Stomach smooth muscle (tissue), 2 donors: Measurements from ENCODE around the gene TCF4.

Source experiments
- H3K27ac ChIP-seq: one replicate; pipeline ENCODE4 v1.7.0; 2013; ENCODE audit warnings: mild to moderate bottlenecking, low read length, inconsistent platforms
- H3K27me3 ChIP-seq, 2 donors: one replicate each; pipeline ENCODE4 v1.7.0; 2013; ENCODE audit warnings: low read length in 2 of 2; ENCODE audit not compliant: insufficient read depth in 2 of 2, control insufficient read depth in 1 of 2
- H3K36me3 ChIP-seq, 2 donors: one replicate each; pipeline ENCODE4 v1.7.0; 2013; ENCODE audit warnings: low read length in 2 of 2; ENCODE audit not compliant: control insufficient read depth in 2 of 2, insufficient read depth in 2 of 2
- H3K4me1 ChIP-seq: one replicate; pipeline ENCODE4 v1.7.0; 2013; ENCODE audit warnings: low read length; ENCODE audit not compliant: control insufficient read depth, insufficient read depth
- H3K4me3 ChIP-seq, 2 donors: one replicate each; pipeline ENCODE4 v1.7.0; 2013; ENCODE audit warnings: low read length in 2 of 2
- H3K9ac ChIP-seq, 2 donors: one replicate each; pipeline ENCODE4 v1.7.0; 2013; ENCODE audit warnings: low read length in 2 of 2, mild to moderate bottlenecking in 1 of 2
- H3K9me3 ChIP-seq, 2 donors: one replicate each; pipeline ENCODE4 v1.7.0; 2013; ENCODE audit warnings: low read length in 2 of 2; ENCODE audit not compliant: control insufficient read depth in 2 of 2
- donor health status: healthy.
- donor health status: Pancreatic carcinoma.

TCF4 gene

GRCh38 chr18:55440988-55441387 lies 147.0 kb downstream of the TCF4 start:
- no peaks in the 10 kb centered on the region for H3K27me3 ChIP-seq
- H3K9ac ChIP-seq, result no peak overlapping the region
- no peak overlapping the region for H3K4me3 ChIP-seq
- H3K4me1 ChIP-seq, result no peaks in the 10 kb centered on the region
- no peaks in the 10 kb centered on the region for H3K36me3 ChIP-seq
- no peak overlapping the region for H3K27ac ChIP-seq
- H3K9me3 ChIP-seq, result peaks cover 2 to 3% of the 10 kb centered on the region in 2 donors

DNA sequence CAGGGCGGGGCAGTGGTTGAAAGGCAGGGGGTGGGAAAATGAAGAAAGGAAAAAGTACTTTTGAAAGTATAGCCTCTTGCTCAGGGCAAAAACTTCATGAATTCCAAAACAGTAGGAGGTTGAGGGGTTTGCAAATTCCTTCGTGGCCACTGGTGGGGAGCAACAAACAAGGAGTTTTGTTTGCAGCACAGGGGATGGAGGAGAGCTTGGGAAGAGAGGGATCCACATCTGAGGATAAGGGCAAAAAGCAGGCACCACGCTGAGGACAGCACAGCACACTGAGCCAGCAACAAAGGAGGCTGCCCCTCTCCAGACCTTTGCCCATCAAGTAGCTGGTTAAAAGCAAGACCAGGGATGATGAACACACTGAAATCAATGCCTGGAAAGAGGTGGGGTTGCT lies 148.9 kb downstream of the TCF4 start:
- H3K9ac ChIP-seq, result no peak overlapping the region
- no peaks in the 10 kb centered on the region for H3K27me3 ChIP-seq
- no peak overlapping the region for H3K27ac ChIP-seq
- H3K36me3 ChIP-seq, result no peaks in the 10 kb centered on the region
- H3K4me1 ChIP-seq, result no peaks in the 10 kb centered on the region
- H3K9me3 ChIP-seq, result no peaks in the 10 kb centered on the region
- H3K4me3 ChIP-seq, result no peak overlapping the region

DNA sequence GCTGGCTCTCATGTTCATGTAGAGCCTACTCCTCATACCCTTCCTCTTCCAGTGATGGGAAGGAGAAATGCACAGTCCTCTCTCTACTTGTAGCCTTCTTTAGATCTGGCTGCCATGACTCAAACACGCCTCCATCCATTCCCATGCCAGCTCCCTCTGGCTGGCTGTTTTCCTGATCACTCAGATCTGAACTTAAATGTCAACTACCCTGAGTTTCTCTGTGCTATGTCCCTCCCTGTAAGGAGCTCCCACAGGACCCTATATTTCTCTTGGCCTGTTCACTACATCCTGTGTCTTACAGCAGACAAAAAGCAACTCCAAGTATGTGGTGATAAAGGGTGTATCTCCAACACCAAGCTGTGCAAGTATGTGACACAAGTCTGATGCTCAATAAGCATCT lies 152.4 kb downstream of the TCF4 start:
- no peak overlapping the region for H3K27ac ChIP-seq
- H3K4me1 ChIP-seq, result no peaks in the 10 kb centered on the region
- no peaks in the 10 kb centered on the region for H3K9me3 ChIP-seq
- H3K4me3 ChIP-seq, result no peak overlapping the region
- H3K9ac ChIP-seq, result no peak overlapping the region
- H3K27me3 ChIP-seq, result no peaks in the 10 kb centered on the region
- H3K36me3 ChIP-seq, result no peaks in the 10 kb centered on the region

- no peak overlapping the region for H3K4me3 ChIP-seq
- H3K9me3 ChIP-seq, result no peaks in the 10 kb centered on the region
- H3K27ac ChIP-seq, result no peak overlapping the region
- H3K9ac ChIP-seq, result no peak overlapping the region
- H3K27me3 ChIP-seq, result no peaks in the 10 kb centered on the region
- no peaks in the 10 kb centered on the region for H3K4me1 ChIP-seq
- no peaks in the 10 kb centered on the region for H3K36me3 ChIP-seq
Observed at GRCh38 chr18:55433648-55434047, 154.3 kb downstream of the TCF4 start.

DNA sequence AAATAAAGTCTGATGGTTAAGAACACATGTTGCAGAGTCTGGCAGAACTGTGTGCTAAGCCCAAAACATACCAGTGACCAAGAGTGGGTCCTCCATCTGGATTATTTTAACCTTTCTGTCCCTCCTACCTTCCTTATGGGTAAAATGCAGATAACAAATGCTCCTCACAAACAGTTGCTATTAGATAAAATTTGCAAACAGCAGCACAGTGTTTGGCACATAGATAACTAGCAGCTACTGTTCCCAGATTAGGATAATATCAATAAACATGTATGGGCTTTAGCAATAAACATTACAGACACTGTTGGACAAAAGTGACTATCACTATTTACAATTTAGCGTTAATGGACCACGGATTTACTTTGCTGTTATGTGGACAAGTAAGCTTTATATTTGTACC lies 154.9 kb downstream of the TCF4 start:
- H3K9ac ChIP-seq, result no peak overlapping the region
- no peaks in the 10 kb centered on the region for H3K36me3 ChIP-seq
- H3K27ac ChIP-seq, result no peak overlapping the region
- H3K4me1 ChIP-seq, result no peaks in the 10 kb centered on the region
- H3K9me3 ChIP-seq, result no peaks in the 10 kb centered on the region
- H3K4me3 ChIP-seq, result no peak overlapping the region
- H3K27me3 ChIP-seq, result no peaks in the 10 kb centered on the region

DNA sequence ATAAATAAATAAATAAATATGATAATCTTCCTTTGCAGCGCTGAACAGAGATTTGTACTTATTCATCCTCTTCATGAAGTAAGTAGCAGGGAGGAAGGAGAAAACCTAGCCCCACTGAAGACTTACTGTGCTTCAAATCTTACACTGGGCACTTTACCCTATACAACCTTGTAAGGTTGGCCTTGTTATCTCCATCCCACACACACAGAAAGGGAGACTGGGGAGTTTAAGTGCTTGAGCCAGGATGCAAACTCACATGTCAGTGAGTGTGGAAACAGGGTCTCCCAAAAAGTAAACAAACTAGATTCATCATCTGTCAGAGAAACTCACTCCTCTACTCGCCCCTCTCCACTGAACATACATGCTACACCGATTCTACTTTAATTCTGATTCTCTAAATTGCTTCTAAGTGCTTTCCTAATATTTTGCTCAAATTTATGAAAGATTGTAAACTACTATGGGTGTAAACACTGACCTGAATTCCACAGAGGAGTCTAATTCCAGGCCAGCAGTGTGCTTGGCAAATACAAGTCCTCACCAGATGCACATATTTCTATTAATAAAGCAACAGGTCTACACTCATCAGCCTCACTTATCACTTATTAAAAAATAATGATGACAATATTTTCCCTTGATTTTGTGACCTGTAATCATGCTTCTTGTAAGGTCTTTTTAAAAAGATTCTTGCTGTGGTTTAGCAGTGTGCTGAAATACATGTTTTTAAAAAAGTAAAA lies 155.5 kb downstream of the TCF4 start:
- H3K27me3 ChIP-seq, result no peaks in the 10 kb centered on the region
- no peak overlapping the region for H3K4me3 ChIP-seq
- H3K36me3 ChIP-seq, result no peaks in the 10 kb centered on the region
- H3K9ac ChIP-seq, result no peak overlapping the region
- no peak overlapping the region for H3K27ac ChIP-seq
- H3K4me1 ChIP-seq, result no peaks in the 10 kb centered on the region
- no peaks in the 10 kb centered on the region for H3K9me3 ChIP-seq

- Histone ChIP-seq H3K9me3 (no peaks in the 10 kb centered on the region), H3K9ac (no peak overlapping the region), H3K27me3 (no peaks in the 10 kb centered on the region), H3K36me3 (no peaks in the 10 kb centered on the region), H3K4me1 (no peaks in the 10 kb centered on the region), H3K27ac (no peak overlapping the region), H3K4me3 (no peak overlapping the region)
Observed at GRCh38 chr18:55430026-55430425, 158.0 kb downstream of the TCF4 start.

- H3K27me3 ChIP-seq, result no peaks in the 10 kb centered on the region
- no peak overlapping the region for H3K4me3 ChIP-seq
- no peak overlapping the region for H3K9ac ChIP-seq
- H3K4me1 ChIP-seq, result no peaks in the 10 kb centered on the region
- H3K9me3 ChIP-seq, result no peaks in the 10 kb centered on the region
- no peak overlapping the region for H3K27ac ChIP-seq
- H3K36me3 ChIP-seq, result no peaks in the 10 kb centered on the region
Observed at GRCh38 chr18:55427951-55428350, 160.0 kb downstream of the TCF4 start.

- H3K4me3 ChIP-seq, result no peak overlapping the region
- no peak overlapping the region for H3K27ac ChIP-seq
- no peaks in the 10 kb centered on the region for H3K4me1 ChIP-seq
- no peak overlapping the region for H3K9ac ChIP-seq
- no peaks in the 10 kb centered on the region for H3K27me3 ChIP-seq
- H3K9me3 ChIP-seq, result no peaks in the 10 kb centered on the region
- H3K36me3 ChIP-seq, result no peaks in the 10 kb centered on the region
Observed at GRCh38 chr18:55425698-55426097, 162.3 kb downstream of the TCF4 start.

- Histone ChIP-seq H3K4me3 (peak overlapping the region; percentile 59 to 70), H3K9me3 (no peaks in the 10 kb centered on the region), H3K27ac (no peak overlapping the region), H3K36me3 (no peaks in the 10 kb centered on the region), H3K9ac (peak overlapping the region; percentile 19 to 48), H3K27me3 (no peaks in the 10 kb centered on the region), H3K4me1 (no peaks in the 10 kb centered on the region)
Observed at GRCh38 chr18:55422456-55423180, 165.4 kb downstream of the TCF4 start.
